GM18867 (cell line): Measurements from ENCODE around the gene FAM131C.

Experiments used
- ATAC-seq: cut with Tn5 transposase; IDR thresholded peaks from one replicate; pipeline ENCODE4 v1.9.1; 2021; ENCODE audit warnings: mild to moderate bottlenecking, moderate library complexity; ENCODE audit not compliant: unreplicated experiment

FAM131C gene

GRCh38 chr1:16017461-16018303 is 55.8 kb downstream of the FAM131C start, which contains the start of gene HSPB7:
HSPB7 (minus strand) TSS chr1:16018043; CDS start chr1:16017963, 80 bp downstream.
- no peak for ATAC-seq

- ATAC-seq: no peak
Observed at GRCh38 chr1:16017076-16017460, 56.4 kb downstream of the FAM131C start.

DNA sequence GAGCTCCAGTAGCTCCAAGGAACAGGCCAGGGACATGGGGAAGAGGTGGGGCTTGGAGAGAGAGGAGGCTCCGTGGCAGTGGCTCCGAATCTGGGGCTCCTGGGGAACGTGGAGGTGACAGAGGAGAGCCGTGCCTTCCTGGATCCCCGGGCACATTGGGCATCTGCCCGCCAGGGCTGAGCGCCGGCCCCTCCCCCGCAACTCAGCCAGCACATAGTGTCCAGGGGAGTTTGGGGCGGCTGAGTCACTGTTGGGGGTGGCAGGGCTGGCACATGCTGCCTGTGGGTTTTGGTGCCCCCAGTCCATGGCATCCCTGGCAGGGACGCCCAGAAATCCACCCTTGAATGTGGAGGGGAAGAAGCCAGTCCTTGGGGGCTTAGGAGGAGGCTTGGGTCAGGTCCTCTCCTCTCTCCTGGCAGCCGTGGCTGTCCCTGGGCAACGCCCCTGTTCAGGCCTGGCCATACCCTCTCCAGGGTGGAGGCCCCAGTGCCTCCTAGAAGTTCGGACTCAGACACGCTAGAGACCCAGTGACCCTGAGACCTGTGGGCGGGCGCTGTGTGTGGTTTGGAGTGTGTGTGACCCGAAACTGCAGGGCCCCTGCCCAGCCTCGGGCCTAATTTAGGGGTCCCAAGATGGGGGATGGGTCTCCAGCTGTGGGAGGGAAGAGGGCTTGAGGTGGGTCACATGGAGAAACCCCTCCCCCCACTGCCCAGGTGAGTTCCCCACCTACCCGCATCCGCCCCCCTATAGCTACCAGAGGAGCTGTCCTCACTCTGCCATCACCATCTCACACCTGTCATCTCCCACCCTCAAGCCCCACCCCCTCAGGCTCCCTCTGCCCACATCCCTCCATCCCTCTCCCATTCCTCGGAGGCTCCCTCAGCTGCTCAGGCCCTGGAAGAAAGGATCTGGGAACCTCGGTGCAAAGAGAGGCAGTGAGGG is 57.2 kb downstream of the FAM131C start:
- ATAC-seq: no peak

GRCh38 chr1:16015491-16015890 is 58.0 kb downstream of the FAM131C start:
- ATAC-seq: no peak

GRCh38 chr1:16014509-16015482 is 58.7 kb downstream of the FAM131C start:
- ATAC-seq: no peak

GRCh38 chr1:16013908-16014258 is 59.6 kb downstream of the FAM131C start:
- no peak for ATAC-seq

GRCh38 chr1:16013220-16013907 is 60.1 kb downstream of the FAM131C start:
- no peak for ATAC-seq

DNA sequence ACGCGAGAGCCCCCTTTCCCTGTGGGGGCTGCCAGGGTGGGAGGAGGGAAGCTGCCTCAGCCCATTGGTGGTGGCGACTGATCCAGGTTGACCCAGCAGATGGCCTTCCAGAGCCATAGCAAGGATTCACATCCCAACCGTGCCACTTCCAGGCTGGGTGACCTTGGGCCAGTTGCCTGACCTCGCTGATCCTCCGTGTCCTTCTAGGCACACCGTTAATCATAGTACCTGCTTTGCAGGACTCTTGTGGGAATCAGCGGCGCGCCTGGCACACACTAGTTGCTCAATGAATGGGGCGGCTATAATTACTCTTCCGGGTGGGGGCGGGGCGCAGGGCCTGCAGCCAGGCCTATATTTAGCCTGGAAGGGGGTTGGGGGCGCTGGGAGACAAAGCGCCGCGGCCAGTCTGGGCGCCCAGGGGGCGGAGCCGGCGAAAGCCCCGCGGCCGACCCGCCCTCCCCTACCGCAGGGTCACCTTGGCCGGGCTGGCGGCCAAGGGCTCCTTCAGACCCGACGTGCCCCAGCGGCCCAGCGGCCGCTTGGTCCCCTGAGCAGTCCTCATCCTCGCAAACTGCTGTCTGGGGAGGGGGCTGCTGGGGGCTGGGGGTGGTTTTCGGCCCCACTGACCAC is 60.7 kb downstream of the FAM131C start:
- no peak for ATAC-seq

DNA sequence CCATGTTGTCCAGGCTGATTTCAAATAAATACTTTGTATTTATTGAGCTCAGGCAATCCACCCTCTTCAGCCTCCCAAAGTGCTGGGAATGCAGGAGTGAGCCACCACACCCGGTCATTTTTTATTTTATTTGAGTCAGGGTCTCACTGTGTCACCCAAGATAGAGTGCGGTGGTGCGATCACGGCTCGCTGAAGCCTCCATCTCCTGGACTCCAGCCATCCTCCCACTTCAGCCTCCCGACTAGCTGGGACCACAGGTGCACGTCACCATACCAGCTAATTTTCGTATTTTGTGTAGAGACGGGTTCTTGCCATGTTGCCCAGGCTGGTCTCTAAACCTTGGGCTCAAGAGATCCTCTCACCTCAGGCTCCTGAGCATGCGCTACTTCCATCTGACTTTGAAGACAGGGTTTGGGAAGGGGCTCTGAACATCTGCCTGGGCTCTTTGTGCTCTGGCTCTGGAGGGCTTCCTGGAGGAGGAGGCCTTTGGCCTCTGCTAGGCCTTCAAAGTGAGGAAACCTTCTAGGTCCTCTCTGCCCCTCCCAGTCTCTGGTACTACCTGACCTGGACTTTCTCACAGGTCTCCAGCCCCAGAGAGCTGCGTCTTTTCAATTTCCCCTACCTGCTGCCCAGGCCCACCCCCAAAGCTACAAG is 61.4 kb downstream of the FAM131C start:
- ATAC-seq: no peak

GRCh38 chr1:16010837-16011236 is 62.6 kb downstream of the FAM131C start:
- ATAC-seq: no peak

- no peak for ATAC-seq
Observed at GRCh38 chr1:16009678-16010077, 63.8 kb downstream of the FAM131C start.

- no peak for ATAC-seq
Observed at GRCh38 chr1:16009030-16009460, 64.4 kb downstream of the FAM131C start.
